Hematopoietic multipotent progenitor cell treated with erythropoietin and hydrocortisone succinate and interleukin-3 and kit ligand, for 8 days (in vitro differentiated cells): Measurements from ENCODE around the gene XPC.

ENCODE experiments used
- DNase-seq: peaks from one replicate; pipeline ENCODE4 v3.0.0-alpha.2; 2015

The XPC gene

GRCh38 chr3:14169871-14170270 lies 8.5 kb downstream of the XPC start:
- DNase-seq: no peak

GRCh38 chr3:14169435-14169834 lies 9.0 kb downstream of the XPC start:
- DNase-seq: no peak

- no peak for DNase-seq
Observed at GRCh38 chr3:14166877-14167603, 11.4 kb downstream of the XPC start.

- DNase-seq: no peak
Observed at GRCh38 chr3:14162178-14162577, 16.2 kb downstream of the XPC start.

- no peak for DNase-seq
Observed at GRCh38 chr3:14161282-14161681, 17.1 kb downstream of the XPC start.

GRCh38 chr3:14159426-14159825 lies 19.0 kb downstream of the XPC start:
- DNase-seq: no peak

GRCh38 chr3:14158370-14158769 lies 20.0 kb downstream of the XPC start:
- DNase-seq: no peak

- no peak for DNase-seq
Observed at GRCh38 chr3:14157951-14158350, 20.4 kb downstream of the XPC start.

GRCh38 chr3:14156843-14157561 lies 21.4 kb downstream of the XPC start:
- DNase-seq: no peak

- DNase-seq: no peak
Observed at GRCh38 chr3:14156201-14156600, 22.2 kb downstream of the XPC start.

GRCh38 chr3:14154895-14155440 lies 23.4 kb downstream of the XPC start:
- DNase-seq: no peak

- DNase-seq: no peak
Observed at GRCh38 chr3:14154276-14154675, 24.1 kb downstream of the XPC start.

GRCh38 chr3:14153663-14154062 lies 24.7 kb downstream of the XPC start:
- DNase-seq: no peak

- no peak for DNase-seq
Observed at GRCh38 chr3:14152963-14153355, 25.4 kb downstream of the XPC start.

- DNase-seq: peak; percentile 25
Observed at GRCh38 chr3:14152233-14152962, 26.0 kb downstream of the XPC start.

GRCh38 chr3:14151471-14152083 lies 26.8 kb downstream of the XPC start:
- no peak for DNase-seq

GRCh38 chr3:14150491-14151230 lies 27.7 kb downstream of the XPC start:
- DNase-seq: no peak

GRCh38 chr3:14150078-14150477 lies 28.3 kb downstream of the XPC start:
- DNase-seq: no peak

- no peak for DNase-seq
Observed at GRCh38 chr3:14148041-14148985, 30.1 kb downstream of the XPC start.

- DNase-seq: no peak
Observed at GRCh38 chr3:14147617-14148016, 30.8 kb downstream of the XPC start.

GRCh38 chr3:14147066-14147435 lies 31.4 kb downstream of the XPC start:
- DNase-seq: no peak
